ENCODE measurements around the gene DLGAP1. TPM values are rescaled to one million over a fixed set of nuclear protein-coding genes. Genes with fewer than 3 reads are reported as not detected.

DLGAP1 gene
- total RNA-seq, 1 experiment from 2014 or later, result 23.0 TPM

- Mint-ChIP-seq H3K27ac (no peak overlapping the region), H3K27me3 (ENCODE audit: low read depth) (no peaks in the 10 kb centered on the region), H3K4me3 (no peak overlapping the region), H3K4me1 (peaks cover 4% of the 10 kb centered on the region), H3K9me3 (no peaks in the 10 kb centered on the region), H3K36me3 (no peaks in the 10 kb centered on the region)
- ChIA-PET CTCF (interaction anchor here (1.3 to 2.8 kb wide), 2 partner anchors 73 to 126 kb away, joined by 3 to 16 read pairs; no protein-coding TSS in a partner anchor), POLR2A (interaction anchor here (0.7 kb wide), 2 partner anchors 122 to 400 kb away, joined by 3 read pairs; no protein-coding TSS in a partner anchor)
- DNase-seq (ENCODE audit: low spot score) (no peak), ATAC-seq (no peak)
- TF ChIP-seq ZNF532 (CRISPR knock-in tag; IDR thresholded peaks at IDR 0.05; ENCODE audit: borderline replicate concordance), result no peak
- no peak for TF ChIP-seq GRHL2 (CRISPR knock-in tag; IDR thresholded peaks at IDR 0.05; ENCODE audit: insufficient replicate concordance, severe bottlenecking)
- TF ChIP-seq SMAD3 (CRISPR knock-in tag; IDR thresholded peaks at IDR 0.05; ENCODE audit: borderline replicate concordance), result no peak
- no peak for TF ChIP-seq TCF7 (CRISPR knock-in tag; IDR thresholded peaks at IDR 0.05; ENCODE audit: low read depth)
- no peak for TF ChIP-seq RORB (CRISPR knock-in tag; IDR thresholded peaks at IDR 0.05)
- no peak for TF ChIP-seq USF2 (CRISPR knock-in tag; IDR thresholded peaks at IDR 0.05)
- TF ChIP-seq IRF1 (CRISPR knock-in tag; IDR thresholded peaks at IDR 0.05), result no peak
- TF ChIP-seq OVOL2 (CRISPR knock-in tag; IDR thresholded peaks at IDR 0.05; ENCODE audit: borderline replicate concordance), result no peak
- no peak for TF ChIP-seq ZNF396 (CRISPR knock-in tag; IDR thresholded peaks at IDR 0.05; ENCODE audit: borderline replicate concordance)
- TF ChIP-seq E2F4 (CRISPR knock-in tag; IDR thresholded peaks at IDR 0.05; ENCODE audit: borderline replicate concordance, low read depth), result no peak
- TF ChIP-seq MXD4 (CRISPR knock-in tag; IDR thresholded peaks at IDR 0.05; ENCODE audit: borderline replicate concordance), result no peak
- TF ChIP-seq ZNF121 (CRISPR knock-in tag; IDR thresholded peaks at IDR 0.05), result no peak
- no peak for TF ChIP-seq USF1 (CRISPR knock-in tag; IDR thresholded peaks at IDR 0.05)
- TF ChIP-seq ATF3 (CRISPR knock-in tag; conservative IDR thresholded peaks at IDR 0.05), result no peak
- no peak for TF ChIP-seq NR1H2 (CRISPR knock-in tag; IDR thresholded peaks at IDR 0.05)
- no peak for TF ChIP-seq E2F5 (CRISPR knock-in tag; IDR thresholded peaks at IDR 0.05)
These were observed 609.9 kb downstream of the DLGAP1 start for GRCh38 chr18:3845161-3845560.

GRCh38 chr18:3842844-3843243 lies 612.3 kb downstream of the DLGAP1 start:
- ChIA-PET CTCF (interaction anchor here (2.8 kb wide), 1 partner anchor 71 kb away, joined by 16 read pairs; no protein-coding TSS in a partner anchor), POLR2A (no interaction called here)
- no peak for DNase-seq (ENCODE audit: low spot score)
- Mint-ChIP-seq H3K4me3 (no peak overlapping the region), H3K4me1 (peaks cover 15% of the 10 kb centered on the region), H3K27ac (no peak overlapping the region), H3K27me3 (ENCODE audit: low read depth) (no peaks in the 10 kb centered on the region), H3K9me3 (no peaks in the 10 kb centered on the region), H3K36me3 (no peaks in the 10 kb centered on the region)
- TF ChIP-seq IRF2 (CRISPR knock-in tag; IDR thresholded peaks at IDR 0.05; ENCODE audit: borderline replicate concordance, low read depth), result no peak
- TF ChIP-seq TP53 (CRISPR knock-in tag; IDR thresholded peaks at IDR 0.05), result no peak
- no peak for ATAC-seq

All from WTC11 (cell line).